GM21619 (cell line): Measurements from ENCODE around the gene G6PC3.

Experiments
- ATAC-seq: cut with Tn5 transposase; IDR thresholded peaks from one replicate; pipeline ENCODE4 v1.9.1; 2021; ENCODE audit not compliant: unreplicated experiment

Gene G6PC3

GRCh38 chr17:44059101-44059892 lies 11.2 kb upstream of the G6PC3 start:
- ATAC-seq = no peak

- ATAC-seq = no peak
Measured at GRCh38 chr17:44061446-44061845, 9.1 kb upstream of the G6PC3 start.

- no peak for ATAC-seq
Measured at GRCh38 chr17:44062871-44063270, 7.7 kb upstream of the G6PC3 start.

- ATAC-seq = no peak
Measured at GRCh38 chr17:44063704-44064639, 6.6 kb upstream of the G6PC3 start.

- no peak for ATAC-seq
Measured at GRCh38 chr17:44065668-44066203, 4.8 kb upstream of the G6PC3 start.

- peak; percentile 46 for ATAC-seq
Measured at GRCh38 chr17:44066204-44066930, 4.2 kb upstream of the G6PC3 start, which contains the start of gene LSM12. LSM12 (minus strand) TSS chr17:44066671; CDS start chr17:44066587, 84 bp downstream.

GRCh38 chr17:44067545-44067940 lies 3.0 kb upstream of the G6PC3 start:
- ATAC-seq = no peak

GRCh38 chr17:44069974-44070454 lies 521 bp upstream of the G6PC3 start:
- ATAC-seq = no peak

GRCh38 chr17:44071198-44071520 lies 624 bp downstream of the G6PC3 start:
- no peak for ATAC-seq

- ATAC-seq = no peak
Measured at GRCh38 chr17:44071772-44072171, 1.2 kb downstream of the G6PC3 start.

- ATAC-seq = no peak
Measured at GRCh38 chr17:44074231-44074910, 3.8 kb downstream of the G6PC3 start.

- ATAC-seq = no peak
Measured at GRCh38 chr17:44074911-44075285, 4.4 kb downstream of the G6PC3 start.

- no peak for ATAC-seq
Measured at GRCh38 chr17:44075598-44076293, 5.2 kb downstream of the G6PC3 start.

GRCh38 chr17:44076716-44077594 lies 6.4 kb downstream of the G6PC3 start:
- no peak for ATAC-seq

- ATAC-seq = no peak
Measured at GRCh38 chr17:44077595-44077909, 7.0 kb downstream of the G6PC3 start.

- no peak for ATAC-seq
Measured at GRCh38 chr17:44078412-44078811, 7.9 kb downstream of the G6PC3 start.

GRCh38 chr17:44079877-44080821 lies 9.6 kb downstream of the G6PC3 start:
- no peak for ATAC-seq

- ATAC-seq = no peak
Measured at GRCh38 chr17:44081681-44082080, 11.1 kb downstream of the G6PC3 start.
